SH-SY5Y (cell line): ENCODE results near the gene AMD1.

ENCODE experiments used
- GATA2 ChIP-seq: IDR thresholded peaks from 2 replicates; pipeline ENCODE4 v1.6.1; 2011; ENCODE audit warnings: mild to moderate bottlenecking, low read depth, low read length
- GATA3 ChIP-seq: IDR thresholded peaks from 2 replicates; pipeline ENCODE4 v1.6.1; 2011; ENCODE audit warnings: low read depth, mild to moderate bottlenecking, low read length, moderate library complexity

- no peak for TF ChIP-seq GATA3
- no peak for TF ChIP-seq GATA2
Observed at GRCh38 chr6:110900028-110900598, 25.5 kb downstream of the AMD1 start.
